ENCODE measurements around the gene APOA5.

GRCh38 chr11:116791813-116792143 lies at the start of gene APOA5:
- TF ChIP-seq, protein P1, sequence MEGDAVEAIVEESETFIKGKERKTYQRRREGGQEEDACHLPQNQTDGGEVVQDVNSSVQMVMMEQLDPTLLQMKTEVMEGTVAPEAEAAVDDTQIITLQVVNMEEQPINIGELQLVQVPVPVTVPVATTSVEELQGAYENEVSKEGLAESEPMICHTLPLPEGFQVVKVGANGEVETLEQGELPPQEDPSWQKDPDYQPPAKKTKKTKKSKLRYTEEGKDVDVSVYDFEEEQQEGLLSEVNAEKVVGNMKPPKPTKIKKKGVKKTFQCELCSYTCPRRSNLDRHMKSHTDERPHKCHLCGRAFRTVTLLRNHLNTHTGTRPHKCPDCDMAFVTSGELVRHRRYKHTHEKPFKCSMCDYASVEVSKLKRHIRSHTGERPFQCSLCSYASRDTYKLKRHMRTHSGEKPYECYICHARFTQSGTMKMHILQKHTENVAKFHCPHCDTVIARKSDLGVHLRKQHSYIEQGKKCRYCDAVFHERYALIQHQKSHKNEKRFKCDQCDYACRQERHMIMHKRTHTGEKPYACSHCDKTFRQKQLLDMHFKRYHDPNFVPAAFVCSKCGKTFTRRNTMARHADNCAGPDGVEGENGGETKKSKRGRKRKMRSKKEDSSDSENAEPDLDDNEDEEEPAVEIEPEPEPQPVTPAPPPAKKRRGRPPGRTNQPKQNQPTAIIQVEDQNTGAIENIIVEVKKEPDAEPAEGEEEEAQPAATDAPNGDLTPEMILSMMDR (IDR thresholded peaks at IDR 0.05 in 4 of 5, conservative IDR thresholded peaks at IDR 0.05 in 1 of 5), result no peak
- no peak for TF ChIP-seq POLR2A (IDR thresholded peaks at IDR 0.05)
